Karpas-422 (cell line): ENCODE measurements around the gene ALKBH8. TPM values are rescaled to one million over a fixed set of nuclear protein-coding genes. Genes with fewer than 3 reads are reported as not detected.
A peak's percentile ranks its signal among the peaks of the same experiment; 100 is the strongest.

Source experiments
- DNase-seq: peaks from one replicate; pipeline ENCODE4 v3.0.0-alpha.2; 2015
- H2AFZ ChIP-seq: fragments of 200-600 bp; sonication (generic); 2 replicates; pipeline ENCODE4 v1.6.1; 2014; ENCODE audit warnings: antibody characterized with exemption, low read length, mixed read lengths
- H3K27ac ChIP-seq: fragments of 200-600 bp; sonication (generic); 2 replicates; pipeline ENCODE4 v1.5.1; 2014; ENCODE audit warnings: mild to moderate bottlenecking, low read length, moderate library complexity
- H3K27me3 ChIP-seq: fragments of 200-600 bp; sonication (generic); 2 replicates; pipeline ENCODE4 v1.6.1; 2014; ENCODE audit warnings: low read length, mixed read lengths
- H3K36me3 ChIP-seq: fragments of 200-600 bp; sonication (generic); 2 replicates; pipeline ENCODE4 v1.6.1; 2014; ENCODE audit warnings: low read length, mixed read lengths; ENCODE audit not compliant: insufficient read depth
- H3K4me1 ChIP-seq: fragments of 200-600 bp; sonication (generic); 2 replicates; pipeline ENCODE4 v1.6.1; 2014; ENCODE audit warnings: mild to moderate bottlenecking, low read length, mixed read lengths
- H3K4me2 ChIP-seq: fragments of 200-600 bp; sonication (generic); 2 replicates; pipeline ENCODE4 v1.6.1; 2014; ENCODE audit warnings: low read length, low read depth, mild to moderate bottlenecking; ENCODE audit not compliant: poor library complexity, severe bottlenecking
- H3K4me3 ChIP-seq: fragments of 200-600 bp; sonication (generic); 2 replicates; pipeline ENCODE4 v1.5.1; 2014; ENCODE audit warnings: mild to moderate bottlenecking, antibody characterized with exemption, low read length, mixed read lengths
- H3K79me2 ChIP-seq: fragments of 200-600 bp; sonication (generic); 2 replicates; pipeline ENCODE4 v1.6.1; 2014; ENCODE audit warnings: mild to moderate bottlenecking, low read length, mixed read lengths
- H3K9ac ChIP-seq: fragments of 200-600 bp; sonication (generic); 2 replicates; pipeline ENCODE4 v1.6.0; 2014; ENCODE audit warnings: low read length
- H3K9me2 ChIP-seq: fragments of 200-600 bp; sonication (generic), shearing (Covaris generic); replicated peaks from 2 replicates; pipeline ENCODE4 v1.6.0; 2014; ENCODE audit warnings: mild to moderate bottlenecking, low read length, moderate library complexity; ENCODE audit not compliant: insufficient read depth
- H3K9me3 ChIP-seq: fragments of 300-700, 200-600 bp; sonication (generic); 2 replicates; pipeline ENCODE4 v1.6.1; 2014; ENCODE audit warnings: low read length, mixed read lengths
- H4K20me1 ChIP-seq: fragments of 200-600 bp; sonication (generic); 2 replicates; pipeline ENCODE4 v1.6.1; 2014; ENCODE audit warnings: mild to moderate bottlenecking, antibody characterized with exemption, low read length, low read depth; ENCODE audit not compliant: insufficient read depth
- total RNA-seq: library from RNA; depleted of rRNA; stranded (reverse); fragments of >200 nt; shearing (Covaris generic); gene quantifications from 2 replicates; pipeline ENCODE4 v1.2.3, GENCODE V29; 2014; ENCODE audit warnings: low replicate concordance

Gene ALKBH8
- total RNA-seq, 1 experiment from 2014 or later, result 21.8 TPM

GRCh38 chr11:107493117-107493516 lies 72.4 kb downstream of the ALKBH8 start:
- Histone ChIP-seq H3K4me2 (no peak overlapping the region), H3K27me3 (no peaks in the 10 kb centered on the region), H3K9me2 (no peaks in the 10 kb centered on the region), H3K9me3 (no peaks in the 10 kb centered on the region), H3K36me3 (no peaks in the 10 kb centered on the region), H4K20me1 (no peaks in the 10 kb centered on the region), H3K27ac (no peak overlapping the region), H3K4me1 (no peaks in the 10 kb centered on the region), H3K9ac (no peak overlapping the region), H3K4me3 (no peak overlapping the region), H3K79me2 (no peaks in the 10 kb centered on the region), H2AFZ (no peak overlapping the region)
- DNase-seq, result no peak

GRCh38 chr11:107490836-107491235 lies 74.7 kb downstream of the ALKBH8 start:
- H3K4me1 ChIP-seq, result no peaks in the 10 kb centered on the region
- H3K36me3 ChIP-seq, result no peaks in the 10 kb centered on the region
- DNase-seq, result no peak
- H3K79me2 ChIP-seq, result no peaks in the 10 kb centered on the region
- H2AFZ ChIP-seq, result no peak overlapping the region
- H3K9ac ChIP-seq, result no peak overlapping the region
- H3K4me2 ChIP-seq, result no peak overlapping the region
- H3K27me3 ChIP-seq, result no peaks in the 10 kb centered on the region
- H3K9me2 ChIP-seq, result no peaks in the 10 kb centered on the region
- no peak overlapping the region for H3K4me3 ChIP-seq
- no peaks in the 10 kb centered on the region for H3K9me3 ChIP-seq
- H4K20me1 ChIP-seq, result no peaks in the 10 kb centered on the region
- no peak overlapping the region for H3K27ac ChIP-seq

- Histone ChIP-seq H3K79me2 (no peaks in the 10 kb centered on the region), H3K4me2 (no peak overlapping the region), H3K36me3 (no peaks in the 10 kb centered on the region), H2AFZ (no peak overlapping the region), H3K27ac (no peak overlapping the region), H3K9me2 (no peaks in the 10 kb centered on the region; the same call in 1 of the 2 replicates), H3K27me3 (0 out of 2 replicates have a peak, but pooled peaks cover 3% of the 10 kb centered on the region), H3K9me3 (no peaks in the 10 kb centered on the region), H4K20me1 (no peaks in the 10 kb centered on the region), H3K4me1 (no peaks in the 10 kb centered on the region), H3K9ac (no peak overlapping the region), H3K4me3 (no peak overlapping the region)
- DNase-seq, result no peak
These were observed 83.3 kb downstream of the ALKBH8 start for GRCh38 chr11:107482234-107482633.

GRCh38 chr11:107478922-107479321 lies 86.6 kb downstream of the ALKBH8 start:
- no peaks in the 10 kb centered on the region for H3K9me3 ChIP-seq
- no peaks in the 10 kb centered on the region; the same call in 1 of the 2 replicates for H3K9me2 ChIP-seq
- no peak overlapping the region for H3K9ac ChIP-seq
- no peaks in the 10 kb centered on the region for H4K20me1 ChIP-seq
- no peak overlapping the region for H3K4me2 ChIP-seq
- H2AFZ ChIP-seq, result no peak overlapping the region
- no peak for DNase-seq
- H3K36me3 ChIP-seq, result no peaks in the 10 kb centered on the region
- H3K27me3 ChIP-seq, result 0 out of 2 replicates have a peak, but pooled peaks cover 3% of the 10 kb centered on the region
- H3K27ac ChIP-seq, result no peak overlapping the region
- no peaks in the 10 kb centered on the region for H3K4me1 ChIP-seq
- no peaks in the 10 kb centered on the region for H3K79me2 ChIP-seq
- H3K4me3 ChIP-seq, result no peak overlapping the region

- DNase-seq, result no peak
These were observed 87.7 kb downstream of the ALKBH8 start for GRCh38 chr11:107477820-107478219.

GRCh38 chr11:107473792-107474191 lies 91.7 kb downstream of the ALKBH8 start:
- Histone ChIP-seq H3K9me3 (no peaks in the 10 kb centered on the region), H3K4me1 (no peaks in the 10 kb centered on the region), H3K4me3 (no peak overlapping the region), H3K4me2 (no peak overlapping the region), H2AFZ (no peak overlapping the region), H3K36me3 (no peaks in the 10 kb centered on the region), H3K27me3 (no peaks in the 10 kb centered on the region; the same call in 1 of the 2 replicates), H3K27ac (no peak overlapping the region), H4K20me1 (no peaks in the 10 kb centered on the region), H3K9ac (no peak overlapping the region), H3K79me2 (no peaks in the 10 kb centered on the region), H3K9me2 (no peaks in the 10 kb centered on the region; the same call in 1 of the 2 replicates)
- DNase-seq, result no peak

More at GRCh38 chr11:107477820-107478219, 87.7 kb downstream of the ALKBH8 start:
- Histone ChIP-seq H3K4me1 (no peaks in the 10 kb centered on the region), H3K4me3 (no peak overlapping the region), H3K9me3 (no peaks in the 10 kb centered on the region), H3K36me3 (no peaks in the 10 kb centered on the region), H3K4me2 (no peak overlapping the region), H4K20me1 (no peaks in the 10 kb centered on the region), H3K27me3 (0 out of 2 replicates have a peak, but pooled peaks cover 3% of the 10 kb centered on the region), H3K9me2 (no peaks in the 10 kb centered on the region; the same call in 1 of the 2 replicates), H3K9ac (no peak overlapping the region), H3K27ac (no peak overlapping the region), H3K79me2 (no peaks in the 10 kb centered on the region), H2AFZ (no peak overlapping the region)

- H3K9me2 ChIP-seq, result no peaks in the 10 kb centered on the region
- no peak overlapping the region for H2AFZ ChIP-seq
- H3K9me3 ChIP-seq, result no peaks in the 10 kb centered on the region
- no peaks in the 10 kb centered on the region; the same call in 1 of the 2 replicates for H3K27me3 ChIP-seq
- H3K27ac ChIP-seq, result no peak overlapping the region
- H4K20me1 ChIP-seq, result no peaks in the 10 kb centered on the region
- DNase-seq, result no peak
- no peaks in the 10 kb centered on the region for H3K4me1 ChIP-seq
- no peak overlapping the region for H3K4me2 ChIP-seq
- H3K79me2 ChIP-seq, result no peaks in the 10 kb centered on the region
- H3K4me3 ChIP-seq, result no peak overlapping the region
- no peak overlapping the region for H3K9ac ChIP-seq
- H3K36me3 ChIP-seq, result no peaks in the 10 kb centered on the region
These were observed 92.6 kb downstream of the ALKBH8 start for GRCh38 chr11:107472966-107473365.

GRCh38 chr11:107468596-107468995 lies 96.9 kb downstream of the ALKBH8 start:
- no peak overlapping the region for H3K9ac ChIP-seq
- peak; percentile 73 for DNase-seq
- no peaks in the 10 kb centered on the region for H3K36me3 ChIP-seq
- no peaks in the 10 kb centered on the region for H3K9me2 ChIP-seq
- no peak overlapping the region for H2AFZ ChIP-seq
- H3K79me2 ChIP-seq, result no peaks in the 10 kb centered on the region
- H3K4me3 ChIP-seq, result no peak overlapping the region
- no peak overlapping the region for H3K4me2 ChIP-seq
- H4K20me1 ChIP-seq, result no peaks in the 10 kb centered on the region
- no peaks in the 10 kb centered on the region for H3K4me1 ChIP-seq
- no peaks in the 10 kb centered on the region; the same call in 1 of the 2 replicates for H3K27me3 ChIP-seq
- no peaks in the 10 kb centered on the region for H3K9me3 ChIP-seq
- H3K27ac ChIP-seq, result no peak overlapping the region
